ENCODE measurements around the gene SS18L1. TPM values are rescaled to one million over a fixed set of nuclear protein-coding genes. Genes with fewer than 3 reads are reported as not detected.
"Not testable (repeated sequence)": the region's sequence is repeated elsewhere in the genome, so short reads cannot be mapped to it uniquely, and the experiment has no call there.

Gene SS18L1
- total RNA-seq, 1 donor from 2014 or later = 11.5 TPM

GRCh38 chr20:62111148-62111547 lies 32.4 kb upstream of the SS18L1 start:
- H3K27ac ChIP-seq (ENCODE audit: low read depth, low read length) = no peak overlapping the region

DNA sequence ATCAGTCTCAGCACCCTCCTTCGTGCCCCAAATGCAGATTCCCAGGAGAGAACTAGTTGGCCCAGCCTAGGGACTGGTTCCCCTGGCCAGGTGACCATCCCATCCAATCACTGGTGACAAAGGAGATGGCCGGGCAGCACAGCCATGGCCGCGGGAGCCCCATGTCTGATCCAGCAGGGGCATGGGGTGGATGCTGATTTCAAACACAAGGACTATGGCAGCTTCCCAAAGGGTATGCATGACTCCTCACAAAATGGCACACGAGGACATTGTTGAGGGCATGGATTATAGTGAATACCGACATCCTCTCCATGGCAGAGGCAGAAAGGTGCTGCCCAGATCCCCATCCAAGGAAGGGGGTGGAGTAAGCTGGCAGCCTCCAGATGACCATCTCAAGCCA lies 31.2 kb upstream of the SS18L1 start:
- H3K9ac ChIP-seq (ENCODE audit: low read depth in 1 of 3, low read length in 3 of 3) = no peak overlapping the region
- H3K36me3 ChIP-seq (ENCODE audit: control insufficient read depth in 3 of 3, insufficient read depth in 3 of 3, low read length in 3 of 3) = no peaks in the 10 kb centered on the region
- no peak overlapping the region for H3K4me3 ChIP-seq (ENCODE audit: low read length in 3 of 3)
- peaks cover 5 to 25% (median 12%) of the 10 kb centered on the region in 3 donors for H3K9me3 ChIP-seq (ENCODE audit: control insufficient read depth in 3 of 3, low read length in 3 of 3)
- H3K4me1 ChIP-seq (ENCODE audit: control insufficient read depth in 3 of 3, insufficient read depth in 3 of 3, low read length in 3 of 3) = peaks cover 4 to 7% (median 4%) of the 10 kb centered on the region in 3 donors
- no peak overlapping the region for H3K27ac ChIP-seq (ENCODE audit: low read depth, low read length)
- peaks cover 0 to 3% (median 0%) of the 10 kb centered on the region in 3 donors for H3K27me3 ChIP-seq (ENCODE audit: control insufficient read depth in 3 of 3, insufficient read depth in 3 of 3, low read length in 3 of 3)

More at GRCh38 chr20:62111148-62111547, 32.4 kb upstream of the SS18L1 start:
- Histone ChIP-seq H3K4me3 (ENCODE audit: low read length in 3 of 3) (no peak overlapping the region), H3K36me3 (ENCODE audit: control insufficient read depth in 3 of 3, insufficient read depth in 3 of 3, low read length in 3 of 3) (no peaks in the 10 kb centered on the region), H3K4me1 (ENCODE audit: control insufficient read depth in 3 of 3, insufficient read depth in 3 of 3, low read length in 3 of 3) (no peaks in the 10 kb centered on the region), H3K27me3 (ENCODE audit: control insufficient read depth in 3 of 3, insufficient read depth in 3 of 3, low read length in 3 of 3) (peaks cover 0 to 3% (median 0%) of the 10 kb centered on the region in 3 donors), H3K9ac (ENCODE audit: low read depth in 1 of 3, low read length in 3 of 3) (no peak overlapping the region), H3K9me3 (ENCODE audit: control insufficient read depth in 3 of 3, low read length in 3 of 3) (peaks cover 5 to 28% (median 17%) of the 10 kb centered on the region in 3 donors)

DNA sequence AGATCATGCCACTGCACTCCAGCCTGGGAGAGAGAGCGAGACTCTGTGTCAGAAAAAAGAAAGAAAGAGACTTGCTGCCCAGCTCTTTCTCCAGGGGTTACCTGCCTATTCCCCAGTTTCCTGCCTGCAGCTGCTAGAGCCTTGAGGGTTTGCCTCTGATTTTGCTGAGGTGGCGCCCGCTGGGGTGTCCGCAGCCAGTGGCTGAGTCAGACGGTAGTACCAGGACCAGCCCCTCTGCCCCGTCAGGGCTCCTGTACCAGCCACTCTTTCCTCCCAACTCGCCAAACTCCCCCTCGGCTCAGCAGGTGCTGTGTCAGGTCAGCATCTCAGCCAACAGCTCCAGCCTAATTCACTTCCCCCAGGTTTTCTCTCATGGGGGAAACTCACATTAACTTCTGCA lies 28.7 kb upstream of the SS18L1 start:
- peaks cover 3 to 7% (median 3%) of the 10 kb centered on the region in 3 donors for H3K27me3 ChIP-seq (ENCODE audit: control insufficient read depth in 3 of 3, insufficient read depth in 3 of 3, low read length in 3 of 3)

GRCh38 chr20:62115800-62116407 lies 27.7 kb upstream of the SS18L1 start:
- Histone ChIP-seq H3K9me3 (ENCODE audit: control insufficient read depth in 3 of 3, low read length in 3 of 3) (peaks cover 0 to 13% (median 6%) of the 10 kb centered on the region in 3 donors), H3K4me1 (ENCODE audit: control insufficient read depth in 3 of 3, insufficient read depth in 3 of 3, low read length in 3 of 3) (peaks cover 37 to 41% (median 38%) of the 10 kb centered on the region in 3 donors)
- H3K36me3 ChIP-seq (ENCODE audit: control insufficient read depth in 3 of 3, insufficient read depth in 3 of 3, low read length in 3 of 3) = not testable (repeated sequence)

More for the DNA sequence above, 28.7 kb upstream of the SS18L1 start:
- no peak overlapping the region for H3K27ac ChIP-seq (ENCODE audit: low read depth, low read length)
- H3K4me3 ChIP-seq (ENCODE audit: low read length in 3 of 3) = no peak overlapping the region
- H3K36me3 ChIP-seq (ENCODE audit: control insufficient read depth in 3 of 3, insufficient read depth in 3 of 3, low read length in 3 of 3) = no peaks in the 10 kb centered on the region
- no peak overlapping the region for H3K9ac ChIP-seq (ENCODE audit: low read depth in 1 of 3, low read length in 3 of 3)
- peaks cover 27 to 32% (median 28%) of the 10 kb centered on the region in 3 donors for H3K4me1 ChIP-seq (ENCODE audit: control insufficient read depth in 3 of 3, insufficient read depth in 3 of 3, low read length in 3 of 3)
- peaks cover 0 to 13% (median 6%) of the 10 kb centered on the region in 3 donors for H3K9me3 ChIP-seq (ENCODE audit: control insufficient read depth in 3 of 3, low read length in 3 of 3)

GRCh38 chr20:62116558-62117361 lies 26.8 kb upstream of the SS18L1 start:
- no peaks in the 10 kb centered on the region for H3K36me3 ChIP-seq (ENCODE audit: control insufficient read depth in 3 of 3, insufficient read depth in 3 of 3, low read length in 3 of 3)
- H3K27ac ChIP-seq (ENCODE audit: low read depth, low read length) = no peak overlapping the region
- H3K9ac ChIP-seq (ENCODE audit: low read depth in 1 of 3, low read length in 3 of 3) = peak overlapping the region in 1 of 3 donors; percentile 90
- H3K4me1 ChIP-seq (ENCODE audit: control insufficient read depth in 3 of 3, insufficient read depth in 3 of 3, low read length in 3 of 3) = peaks cover 39 to 45% (median 42%) of the 10 kb centered on the region in 3 donors
- peaks cover 3 to 7% (median 3%) of the 10 kb centered on the region in 3 donors for H3K27me3 ChIP-seq (ENCODE audit: control insufficient read depth in 3 of 3, insufficient read depth in 3 of 3, low read length in 3 of 3)
- peaks cover 0 to 13% (median 6%) of the 10 kb centered on the region in 3 donors for H3K9me3 ChIP-seq (ENCODE audit: control insufficient read depth in 3 of 3, low read length in 3 of 3)
- H3K4me3 ChIP-seq (ENCODE audit: low read length in 3 of 3) = peak overlapping the region in 2 of 3 donors; percentile 5 to 56

More at GRCh38 chr20:62115800-62116407, 27.7 kb upstream of the SS18L1 start:
- H3K27ac ChIP-seq (ENCODE audit: low read depth, low read length); H3K4me3 ChIP-seq (ENCODE audit: low read length in 3 of 3); H3K9ac ChIP-seq (ENCODE audit: low read depth in 1 of 3, low read length in 3 of 3); H3K27me3 ChIP-seq (ENCODE audit: control insufficient read depth in 3 of 3, insufficient read depth in 3 of 3, low read length in 3 of 3): not testable (repeated sequence)

DNA sequence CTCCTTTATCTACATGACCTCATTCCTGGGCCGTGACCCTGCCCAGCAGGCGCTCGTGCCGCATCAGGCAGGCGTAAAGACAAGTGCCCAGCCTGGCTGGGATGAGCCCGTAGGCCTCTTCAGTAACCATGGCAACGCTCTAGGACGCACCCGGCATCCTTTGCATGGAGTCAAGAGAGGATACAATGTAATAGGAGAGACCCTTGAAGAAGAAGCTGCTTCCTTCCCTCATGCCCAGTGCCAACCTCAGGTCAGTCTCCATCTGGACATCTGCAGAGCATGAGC lies 26.3 kb upstream of the SS18L1 start:
- Histone ChIP-seq H3K27ac (ENCODE audit: low read depth, low read length) (no peak overlapping the region), H3K4me1 (ENCODE audit: control insufficient read depth in 3 of 3, insufficient read depth in 3 of 3, low read length in 3 of 3) (peaks cover 39 to 45% (median 42%) of the 10 kb centered on the region in 3 donors), H3K36me3 (ENCODE audit: control insufficient read depth in 3 of 3, insufficient read depth in 3 of 3, low read length in 3 of 3) (no peaks in the 10 kb centered on the region), H3K4me3 (ENCODE audit: low read length in 3 of 3) (peak overlapping the region in 2 of 3 donors; percentile 23 to 56), H3K9ac (ENCODE audit: low read depth in 1 of 3, low read length in 3 of 3) (peak overlapping the region in 2 of 3 donors; percentile 20 to 90), H3K27me3 (ENCODE audit: control insufficient read depth in 3 of 3, insufficient read depth in 3 of 3, low read length in 3 of 3) (peaks cover 3 to 7% (median 3%) of the 10 kb centered on the region in 3 donors), H3K9me3 (ENCODE audit: control insufficient read depth in 3 of 3, low read length in 3 of 3) (peaks cover 0 to 11% (median 5%) of the 10 kb centered on the region in 3 donors)

DNA sequence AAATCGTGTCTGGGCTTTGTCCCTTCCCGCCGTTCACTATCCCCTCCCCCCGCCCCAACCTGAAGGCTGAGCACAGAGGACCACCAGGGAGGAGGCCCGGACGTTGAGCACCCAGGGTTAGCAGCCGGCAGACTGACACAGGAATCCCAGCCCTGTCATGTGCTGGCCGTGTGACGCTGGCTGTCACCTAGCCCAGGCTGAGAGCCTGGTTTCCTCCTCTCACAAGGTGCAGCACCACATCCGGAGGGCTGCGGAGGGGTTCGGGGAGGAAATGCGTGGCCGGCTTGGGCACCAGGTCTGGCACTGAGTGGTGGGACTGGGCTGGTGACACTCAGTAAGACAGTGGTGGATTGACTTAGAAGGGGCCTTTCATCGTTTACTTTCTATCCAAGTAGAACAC lies 25.9 kb upstream of the SS18L1 start:
- Histone ChIP-seq H3K9ac (ENCODE audit: low read depth in 1 of 3, low read length in 3 of 3) (peak overlapping the region; percentile 12 to 90 (median 20)), H3K9me3 (ENCODE audit: control insufficient read depth in 3 of 3, low read length in 3 of 3) (peaks cover 0 to 7% (median 2%) of the 10 kb centered on the region in 3 donors), H3K27me3 (ENCODE audit: control insufficient read depth in 3 of 3, insufficient read depth in 3 of 3, low read length in 3 of 3) (peaks cover 3 to 7% (median 3%) of the 10 kb centered on the region in 3 donors), H3K4me3 (ENCODE audit: low read length in 3 of 3) (peak overlapping the region in 2 of 3 donors; percentile 23 to 56), H3K4me1 (ENCODE audit: control insufficient read depth in 3 of 3, insufficient read depth in 3 of 3, low read length in 3 of 3) (peaks cover 39 to 45% (median 42%) of the 10 kb centered on the region in 3 donors), H3K27ac (ENCODE audit: low read depth, low read length) (peak overlapping the region; percentile 11), H3K36me3 (ENCODE audit: control insufficient read depth in 3 of 3, insufficient read depth in 3 of 3, low read length in 3 of 3) (no peaks in the 10 kb centered on the region)

DNA sequence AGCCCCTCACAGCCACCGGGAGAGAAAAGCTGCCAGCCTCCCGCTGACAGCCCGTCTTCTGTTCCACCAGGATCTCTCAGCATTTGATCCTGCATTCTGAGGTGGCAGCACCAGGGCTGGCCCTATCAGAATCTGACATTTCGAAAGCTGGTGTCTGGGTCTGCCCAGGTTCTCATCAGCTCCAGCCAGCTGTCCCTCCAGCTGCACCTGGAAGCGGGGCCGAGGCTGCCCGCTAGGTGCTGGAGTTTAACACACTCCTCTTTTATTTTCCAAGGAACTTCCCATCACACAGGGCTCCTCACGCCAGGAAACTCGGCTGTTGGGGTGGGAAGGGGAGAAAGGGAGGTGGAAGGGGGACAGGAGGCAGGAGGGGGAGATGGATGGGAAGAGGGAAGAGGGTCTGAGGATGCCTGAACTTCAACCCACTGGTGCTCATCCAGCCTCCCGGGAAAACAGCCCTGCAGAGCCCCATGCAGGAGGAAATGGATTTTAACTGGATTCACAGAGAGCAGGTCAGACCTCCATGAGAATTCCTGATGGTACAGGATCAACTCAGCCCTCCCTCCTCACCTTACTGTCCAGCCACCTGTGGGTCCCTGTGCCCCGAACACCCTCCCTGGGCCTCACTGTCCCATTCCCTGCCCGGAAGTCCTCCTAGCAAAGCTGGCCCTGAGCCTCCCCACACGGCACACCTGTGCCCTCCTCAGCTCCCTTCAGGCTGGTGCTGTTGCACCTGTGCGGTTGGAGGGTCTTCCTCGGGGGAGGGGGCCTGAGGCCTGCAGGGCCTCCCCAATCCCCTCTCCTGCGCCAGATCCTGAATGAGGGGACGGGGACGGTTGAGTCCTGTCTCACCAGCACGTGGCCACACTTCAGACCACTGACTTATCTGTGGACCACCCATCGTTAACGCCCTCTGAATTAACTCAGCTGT lies 25.2 kb upstream of the SS18L1 start:
- H3K27ac ChIP-seq (ENCODE audit: low read depth, low read length) = peak overlapping the region; percentile 100
- peaks cover 0 to 7% (median 3%) of the 10 kb centered on the region in 3 donors for H3K27me3 ChIP-seq (ENCODE audit: control insufficient read depth in 3 of 3, insufficient read depth in 3 of 3, low read length in 3 of 3)
- no peaks in the 10 kb centered on the region for H3K36me3 ChIP-seq (ENCODE audit: control insufficient read depth in 3 of 3, insufficient read depth in 3 of 3, low read length in 3 of 3)
- peaks cover 0 to 4% (median 0%) of the 10 kb centered on the region in 3 donors for H3K9me3 ChIP-seq (ENCODE audit: control insufficient read depth in 3 of 3, low read length in 3 of 3)
- peak overlapping the region; percentile 12 to 90 (median 66) for H3K9ac ChIP-seq (ENCODE audit: low read depth in 1 of 3, low read length in 3 of 3)
- H3K4me1 ChIP-seq (ENCODE audit: control insufficient read depth in 3 of 3, insufficient read depth in 3 of 3, low read length in 3 of 3) = peaks cover 41 to 49% (median 43%) of the 10 kb centered on the region in 3 donors
- peak overlapping the region in 1 of 3 donors; percentile 56 for H3K4me3 ChIP-seq (ENCODE audit: low read length in 3 of 3)

GRCh38 chr20:62119115-62119514 lies 24.5 kb upstream of the SS18L1 start:
- Histone ChIP-seq H3K27ac (ENCODE audit: low read depth, low read length) (peak overlapping the region; percentile 100), H3K27me3 (ENCODE audit: control insufficient read depth in 3 of 3, insufficient read depth in 3 of 3, low read length in 3 of 3) (peaks cover 0 to 7% (median 3%) of the 10 kb centered on the region in 3 donors), H3K36me3 (ENCODE audit: control insufficient read depth in 3 of 3, insufficient read depth in 3 of 3, low read length in 3 of 3) (peaks cover 0 to 3% (median 0%) of the 10 kb centered on the region in 3 donors), H3K9ac (ENCODE audit: low read depth in 1 of 3, low read length in 3 of 3) (peak overlapping the region; percentile 68 to 96 (median 90)), H3K9me3 (ENCODE audit: control insufficient read depth in 3 of 3, low read length in 3 of 3) (no peaks in the 10 kb centered on the region), H3K4me3 (ENCODE audit: low read length in 3 of 3) (peak overlapping the region in 2 of 3 donors; percentile 11 to 56), H3K4me1 (ENCODE audit: control insufficient read depth in 3 of 3, insufficient read depth in 3 of 3, low read length in 3 of 3) (peaks cover 49 to 57% (median 50%) of the 10 kb centered on the region in 3 donors)

Measured in skeletal muscle tissue (tissue), 4 donors.